DMS114 treated with DMSO at 0.1 percent for 48 hours (cell line): Measurements from ENCODE around the gene GOLGA6L22.
"Not testable (repeated sequence)": the region's sequence is repeated elsewhere in the genome, so short reads cannot be mapped to it uniquely, and the experiment has no call there.

ENCODE experiments used
- DNase-seq: peaks from one replicate; lab custom pipeline; 2025; ENCODE audit not compliant: unreplicated experiment; lab: John Stamatoyannopoulos, UW

Gene GOLGA6L22

DNA sequence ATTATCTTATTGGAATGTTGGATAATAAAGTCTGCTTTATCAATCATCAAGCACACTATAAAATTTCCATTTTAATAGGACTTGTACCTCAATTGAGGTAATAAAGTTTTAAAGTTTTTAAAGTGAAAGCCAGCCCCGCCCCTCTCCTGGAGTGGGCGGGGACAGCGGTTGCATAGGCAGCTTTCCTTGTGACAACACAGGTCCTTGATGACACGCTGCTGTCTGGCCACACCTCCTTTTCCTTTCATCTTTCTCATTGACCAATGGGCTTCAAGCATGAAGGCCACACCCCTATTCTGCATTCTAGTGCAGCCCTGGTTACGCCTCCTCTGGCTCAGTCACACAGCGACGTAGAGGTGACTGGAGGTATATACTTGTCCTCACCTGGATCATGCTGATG lies at the start of gene GOLGA6L22:
Gene GOLGA6L22 (plus strand): TSS at position 301 of the 400 bp plus-strand sequence. CDS start 91 bp downstream, at position 392.
- not testable (repeated sequence) for DNase-seq

DNA sequence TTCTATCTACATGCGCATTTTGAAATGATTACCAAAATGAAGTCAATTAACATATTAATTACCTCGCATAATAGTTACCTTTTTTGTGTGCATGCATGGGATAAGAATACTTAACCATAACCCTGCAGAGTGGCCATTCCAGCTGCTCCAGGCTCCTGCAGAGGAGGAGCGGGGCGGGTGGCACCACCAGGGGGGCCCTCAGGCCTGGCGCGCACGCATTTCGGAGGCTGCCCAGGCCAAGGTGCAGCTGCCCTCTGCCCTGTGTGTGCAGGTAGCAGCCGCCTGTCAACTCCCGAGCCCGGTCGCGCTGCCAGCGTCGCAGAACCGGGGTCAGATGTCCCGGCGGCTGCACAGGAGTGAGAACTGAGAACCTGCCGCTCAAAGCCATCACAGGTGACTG lies 41.4 kb upstream of the GOLGA6L22 start:
- DNase-seq = not testable (repeated sequence)

DNA sequence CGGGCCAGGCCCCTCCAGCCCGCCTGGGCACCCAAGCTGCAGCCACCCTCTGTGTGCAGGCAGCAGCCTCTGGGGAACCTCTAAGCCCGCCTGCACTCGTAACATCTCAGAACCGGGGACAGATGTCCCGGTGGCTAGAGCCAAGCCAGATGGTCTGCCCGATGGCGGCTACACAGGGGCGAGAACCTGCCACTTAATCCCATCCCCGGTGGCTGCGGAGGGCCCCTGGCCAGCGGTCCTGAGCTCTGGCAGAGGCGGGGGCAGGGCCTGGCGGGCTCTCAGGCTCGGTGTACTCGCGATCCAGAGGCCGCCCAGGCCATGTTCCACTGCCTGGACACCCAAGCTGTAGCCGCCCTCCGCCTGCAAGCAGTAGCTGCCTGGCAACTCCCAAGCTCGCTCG lies 40.9 kb upstream of the GOLGA6L22 start:
- DNase-seq = not testable (repeated sequence)

GRCh38 chr15:22418212-22418611 lies 40.5 kb upstream of the GOLGA6L22 start:
- DNase-seq = not testable (repeated sequence)

- not testable (repeated sequence) for DNase-seq
Measured at GRCh38 chr15:22418666-22419065, 40.0 kb upstream of the GOLGA6L22 start.

- not testable (repeated sequence) for DNase-seq
Measured at GRCh38 chr15:22420340-22420739, 38.4 kb upstream of the GOLGA6L22 start.

DNA sequence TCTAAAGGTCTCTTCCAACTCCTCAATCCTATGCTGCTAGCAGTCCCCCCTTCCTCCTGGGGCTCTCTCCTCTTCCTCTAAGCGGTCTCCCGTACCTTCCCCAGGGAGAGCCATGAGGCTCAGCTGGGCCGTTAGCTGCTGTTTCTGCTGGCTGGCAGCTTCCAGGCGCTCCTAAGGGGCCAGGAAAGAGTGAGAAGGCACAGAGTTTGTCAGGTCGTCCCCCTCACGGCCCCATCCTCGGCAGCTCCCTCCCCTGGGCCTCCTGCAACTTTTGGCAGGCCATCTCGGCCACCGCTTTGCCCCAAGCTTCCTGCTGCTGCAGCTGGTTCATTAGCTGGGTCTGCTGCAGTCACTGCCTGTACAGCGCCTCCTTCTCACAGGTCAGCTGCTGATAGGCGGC lies 29.3 kb upstream of the GOLGA6L22 start:
- DNase-seq = not testable (repeated sequence)

- not testable (repeated sequence) for DNase-seq
Measured at GRCh38 chr15:22431687-22432086, 27.0 kb upstream of the GOLGA6L22 start.

GRCh38 chr15:22494490-22495113 lies 35.9 kb downstream of the GOLGA6L22 start:
- DNase-seq = not testable (repeated sequence)

- DNase-seq = not testable (repeated sequence)
Measured at GRCh38 chr15:22497200-22497599, 38.5 kb downstream of the GOLGA6L22 start.

- not testable (repeated sequence) for DNase-seq
Measured at GRCh38 chr15:22498220-22498925, 39.7 kb downstream of the GOLGA6L22 start.

DNA sequence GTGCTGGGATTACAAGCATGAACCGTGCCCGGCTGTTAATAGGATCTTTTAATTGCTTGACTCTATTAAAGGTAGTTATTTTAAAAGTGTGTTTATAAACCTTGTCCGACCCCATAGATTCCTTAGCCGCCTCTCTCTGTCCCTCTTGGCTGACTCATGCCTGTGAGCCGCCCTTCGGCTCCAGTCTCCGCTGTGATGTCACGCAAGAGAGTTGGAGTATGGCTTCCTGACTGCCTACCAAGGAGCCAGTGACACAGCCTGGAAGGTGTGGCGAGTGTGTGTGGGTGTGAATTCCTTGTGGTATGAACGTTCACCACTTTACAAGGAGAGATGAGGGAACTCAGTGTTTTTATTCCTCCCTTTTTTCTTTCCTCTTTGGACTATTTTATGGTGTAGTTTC lies 43.6 kb downstream of the GOLGA6L22 start:
- not testable (repeated sequence) for DNase-seq

DNA sequence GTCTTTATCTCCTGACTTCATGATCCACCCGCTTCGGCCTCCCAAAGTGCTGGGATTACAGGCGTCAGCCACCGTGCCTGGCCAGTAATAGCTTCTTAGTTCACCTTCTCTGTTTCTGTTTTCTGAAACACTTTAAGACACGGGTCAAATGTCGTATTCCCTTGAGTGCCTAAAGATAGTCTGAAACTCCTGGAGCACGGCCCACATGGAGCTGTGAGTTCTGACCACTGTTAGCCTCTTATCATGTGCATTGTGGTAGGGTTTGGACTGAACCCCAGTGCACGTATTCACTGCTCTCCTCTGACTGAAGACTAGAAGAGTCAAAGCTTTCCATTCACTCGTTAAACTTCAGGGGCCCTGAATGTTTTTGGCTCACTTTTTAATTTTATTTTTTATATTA lies 48.3 kb downstream of the GOLGA6L22 start:
- not testable (repeated sequence) for DNase-seq

DNA sequence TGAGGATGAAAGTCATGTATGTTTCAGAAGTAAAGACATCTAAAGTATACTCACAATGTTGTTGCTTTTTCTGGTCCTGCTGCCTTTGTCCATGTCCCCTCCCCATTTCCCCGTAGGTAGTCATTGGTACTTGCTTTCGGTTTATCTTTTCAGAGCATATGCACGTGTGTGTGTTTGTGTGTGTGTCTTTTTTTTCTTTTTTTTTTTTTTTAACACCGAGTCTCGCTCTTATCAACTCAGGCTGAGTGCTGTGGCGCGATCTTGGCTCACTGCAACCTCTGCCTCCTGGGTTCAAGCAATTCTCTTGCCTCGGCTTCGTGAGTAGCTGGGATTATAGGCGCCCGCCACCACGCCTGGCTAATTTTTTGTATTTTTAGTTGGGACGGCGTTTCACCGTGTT lies 57.4 kb downstream of the GOLGA6L22 start:
- DNase-seq = not testable (repeated sequence)
